Activated T-helper 17 cell treated with anti-CD3 and anti-CD28 coated beads, Interleukin-2, amount 50 U/mL, for 72 hours (primary cell): ENCODE measurements around the gene TBCEL. TPM values are rescaled to one million over a fixed set of nuclear protein-coding genes. Genes with fewer than 3 reads are reported as not detected.
A peak's percentile ranks its signal among the peaks of the same experiment; 100 is the strongest.
"Not testable (repeated sequence)": the region's sequence is repeated elsewhere in the genome, so short reads cannot be mapped to it uniquely, and the experiment has no call there.

ENCODE experiments used
- ATAC-seq: fragments of 150-1000 bp; cut with Tn5 transposase; replicated peaks from 2 replicates; pipeline ENCODE4 v1.10.0; 2021; ENCODE audit warnings: mild to moderate bottlenecking, moderate library complexity
- H3K27ac Mint-ChIP-seq: one replicate; pipeline ENCODE4 v1.8.0; 2022; ENCODE audit warnings: mixed read lengths
- H3K27me3 Mint-ChIP-seq: one replicate; pipeline ENCODE4 v1.8.0; 2022; ENCODE audit warnings: mixed read lengths
- H3K36me3 Mint-ChIP-seq: one replicate; pipeline ENCODE4 v1.8.0; 2022; ENCODE audit warnings: low read depth, mild to moderate bottlenecking, mixed read lengths
- H3K4me1 Mint-ChIP-seq: one replicate; pipeline ENCODE4 v1.8.0; 2022; ENCODE audit warnings: mixed read lengths
- H3K4me3 Mint-ChIP-seq: one replicate; pipeline ENCODE4 v1.8.0; 2022; ENCODE audit warnings: mild to moderate bottlenecking, mixed read lengths
- H3K9me3 Mint-ChIP-seq: one replicate; pipeline ENCODE4 v1.8.0; 2022; ENCODE audit warnings: mixed read lengths
- total RNA-seq, 2 donors: library from RNA; stranded (reverse); gene quantifications; one replicate each; pipeline ENCODE4 v1.2.3, GENCODE V29; 2022

Gene TBCEL
- total RNA-seq, 2 donors from 2014 or later, result 6.2 to 7.8 TPM

DNA sequence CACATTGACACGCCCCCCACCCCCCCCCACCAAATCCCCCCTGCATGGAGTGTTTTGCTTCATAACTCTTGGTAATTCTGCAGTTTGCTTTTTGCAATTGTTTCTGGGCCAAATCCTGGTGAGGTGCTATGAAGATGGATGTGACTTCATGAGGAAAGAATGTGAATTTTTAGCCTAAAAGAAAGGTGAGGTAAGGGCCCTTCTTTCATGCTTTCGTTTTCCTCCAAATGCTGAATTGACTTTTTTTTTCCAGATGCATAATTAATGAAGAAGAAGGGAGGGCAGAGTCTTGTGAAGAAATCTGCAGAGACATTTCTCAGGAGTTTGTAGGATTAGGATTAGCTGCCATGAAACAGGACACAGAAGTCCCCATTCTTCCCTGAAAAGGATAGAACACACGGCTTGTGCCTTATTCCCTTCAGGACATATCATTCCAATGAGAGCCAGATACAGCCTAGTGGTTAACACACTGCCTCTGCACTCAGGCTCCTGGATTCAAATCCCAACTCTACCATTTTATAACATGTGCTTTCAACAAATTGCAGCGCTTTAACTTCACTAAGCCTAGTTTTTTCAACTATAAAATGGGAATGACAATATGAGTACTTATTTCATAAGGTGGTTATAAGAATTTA is 19.6 kb upstream of the TBCEL start:
- H3K27me3 Mint-ChIP-seq, result peaks cover 31% of the 10 kb centered on the region
- H3K36me3 Mint-ChIP-seq, result no peaks in the 10 kb centered on the region
- H3K9me3 Mint-ChIP-seq, result peaks cover 5% of the 10 kb centered on the region
- no peak overlapping the region for H3K27ac Mint-ChIP-seq
- no peak for ATAC-seq
- no peaks in the 10 kb centered on the region for H3K4me1 Mint-ChIP-seq
- no peak overlapping the region for H3K4me3 Mint-ChIP-seq

DNA sequence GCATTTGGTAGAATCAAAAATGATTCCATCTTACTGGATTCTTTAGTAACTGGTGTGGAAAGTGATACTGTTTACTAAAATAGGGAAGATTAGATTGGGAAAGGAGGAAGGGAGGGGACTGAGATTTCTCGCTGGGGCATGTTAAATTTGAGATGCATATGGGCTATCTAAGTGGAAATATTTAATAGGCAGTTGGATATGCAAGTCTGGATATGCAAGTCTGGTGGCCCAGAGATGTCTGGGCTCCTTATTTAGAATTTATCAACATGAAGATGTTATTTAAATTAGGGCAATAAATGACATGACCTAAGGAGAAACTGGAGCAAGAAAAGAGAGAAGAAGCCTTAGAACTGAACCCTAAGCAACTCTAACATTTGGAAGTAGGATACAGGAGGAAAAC is 17.0 kb upstream of the TBCEL start:
- H3K27me3 Mint-ChIP-seq, result peaks cover 40% of the 10 kb centered on the region
- H3K36me3 Mint-ChIP-seq, result no peaks in the 10 kb centered on the region
- no peak overlapping the region for H3K4me3 Mint-ChIP-seq
- peaks cover 5% of the 10 kb centered on the region for H3K9me3 Mint-ChIP-seq
- ATAC-seq, result no peak
- H3K27ac Mint-ChIP-seq, result no peak overlapping the region
- no peaks in the 10 kb centered on the region for H3K4me1 Mint-ChIP-seq

GRCh38 chr11:121008551-121008950 is 15.4 kb upstream of the TBCEL start:
- Mint-ChIP-seq H3K4me1 (no peaks in the 10 kb centered on the region), H3K27me3 (peaks cover 32% of the 10 kb centered on the region)

GRCh38 chr11:121012091-121012490 is 11.8 kb upstream of the TBCEL start:
- no peaks in the 10 kb centered on the region for H3K4me1 Mint-ChIP-seq
- H3K27ac Mint-ChIP-seq, result no peak overlapping the region
- no peak for ATAC-seq
- no peaks in the 10 kb centered on the region for H3K9me3 Mint-ChIP-seq
- H3K27me3 Mint-ChIP-seq, result peaks cover 27% of the 10 kb centered on the region
- H3K36me3 Mint-ChIP-seq, result no peaks in the 10 kb centered on the region
- H3K4me3 Mint-ChIP-seq, result no peak overlapping the region

More at GRCh38 chr11:121008551-121008950, 15.4 kb upstream of the TBCEL start:
- no peak overlapping the region for H3K27ac Mint-ChIP-seq
- no peaks in the 10 kb centered on the region for H3K36me3 Mint-ChIP-seq
- H3K9me3 Mint-ChIP-seq, result peaks cover 5% of the 10 kb centered on the region
- no peak overlapping the region for H3K4me3 Mint-ChIP-seq
- no peak for ATAC-seq

DNA sequence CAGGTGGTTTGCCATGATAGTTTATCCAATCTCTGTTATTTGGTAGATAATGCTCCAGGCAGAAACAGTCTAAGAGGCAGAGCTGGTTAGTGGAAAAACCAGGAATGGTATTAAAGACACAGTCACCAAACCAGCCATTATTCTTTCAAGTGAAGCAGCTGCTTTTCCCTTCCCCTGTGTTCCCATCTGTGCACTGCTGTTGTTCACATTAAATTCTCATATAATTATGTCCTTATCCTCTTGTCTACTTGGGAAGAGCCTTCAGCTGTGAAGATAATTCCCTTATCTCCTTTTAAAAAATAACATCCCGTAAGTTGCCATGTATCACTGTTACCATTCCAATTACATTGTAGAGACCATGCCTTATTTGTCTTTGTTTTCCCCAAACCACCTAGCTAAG is 5.2 kb upstream of the TBCEL start:
- no peaks in the 10 kb centered on the region for H3K9me3 Mint-ChIP-seq
- H3K27me3 Mint-ChIP-seq, result peaks cover 18% of the 10 kb centered on the region
- no peaks in the 10 kb centered on the region for H3K4me1 Mint-ChIP-seq
- no peaks in the 10 kb centered on the region for H3K36me3 Mint-ChIP-seq
- no peak overlapping the region for H3K27ac Mint-ChIP-seq
- ATAC-seq, result no peak
- no peak overlapping the region for H3K4me3 Mint-ChIP-seq

DNA sequence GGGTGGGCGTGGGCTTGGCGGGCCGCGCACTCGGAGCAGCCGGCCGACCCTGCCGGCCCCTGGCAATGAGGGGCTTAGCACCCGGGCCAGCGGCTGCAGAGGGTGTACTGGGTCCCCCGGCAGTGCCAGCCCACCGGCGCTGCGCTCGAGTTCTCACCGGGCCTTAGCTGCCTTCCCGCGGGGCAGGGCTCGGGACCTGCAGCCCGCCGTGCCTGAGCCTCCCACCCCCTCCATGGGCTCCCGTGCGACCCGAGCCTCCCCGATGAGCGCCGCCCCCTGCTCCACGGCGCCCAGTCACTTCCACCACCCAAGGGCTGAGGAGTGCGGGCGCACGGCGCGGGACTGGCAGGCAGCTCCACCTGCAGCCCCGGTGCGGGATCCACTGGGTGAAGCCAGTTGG is 2.2 kb upstream of the TBCEL start:
- H3K27ac Mint-ChIP-seq, H3K36me3 Mint-ChIP-seq, ATAC-seq, H3K4me3 Mint-ChIP-seq, H3K9me3 Mint-ChIP-seq: not testable (repeated sequence)
- peaks cover 13% of the 10 kb centered on the region for H3K4me1 Mint-ChIP-seq
- H3K27me3 Mint-ChIP-seq, result peaks cover 14% of the 10 kb centered on the region

DNA sequence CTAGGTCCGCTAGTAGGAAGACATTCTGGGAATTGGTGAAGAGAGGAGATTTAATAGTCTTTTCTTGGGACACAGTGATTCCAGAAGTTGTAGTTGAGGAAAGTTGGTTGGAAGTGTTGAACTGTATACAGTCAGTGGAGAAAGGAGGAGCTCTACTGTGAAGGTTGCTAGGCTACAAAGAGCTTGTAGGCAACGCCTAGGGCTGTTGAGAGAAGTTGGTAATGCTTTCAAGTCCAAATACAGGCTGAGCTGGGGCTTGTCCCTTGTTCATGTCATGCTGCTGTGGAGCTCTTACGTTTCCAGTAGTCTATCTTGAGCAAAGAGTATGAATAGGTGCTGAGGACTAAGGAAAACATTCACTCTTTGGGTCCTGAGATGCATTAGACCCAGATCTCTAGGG is 1.1 kb downstream of the TBCEL start:
- Mint-ChIP-seq H3K9me3 (no peaks in the 10 kb centered on the region), H3K27me3 (peaks cover 9% of the 10 kb centered on the region), H3K36me3 (no peaks in the 10 kb centered on the region), H3K4me3 (peak overlapping the region; percentile 81), H3K27ac (peak overlapping the region; percentile 90), H3K4me1 (peaks cover 24% of the 10 kb centered on the region)
- no peak for ATAC-seq

- no peak overlapping the region for H3K4me3 Mint-ChIP-seq
- H3K27me3 Mint-ChIP-seq, result no peaks in the 10 kb centered on the region
- no peaks in the 10 kb centered on the region for H3K9me3 Mint-ChIP-seq
- peaks cover 29% of the 10 kb centered on the region for H3K4me1 Mint-ChIP-seq
- H3K27ac Mint-ChIP-seq, result no peak overlapping the region
- H3K36me3 Mint-ChIP-seq, result no peaks in the 10 kb centered on the region
- ATAC-seq, result no peak
Observed at GRCh38 chr11:121029153-121029552, 5.3 kb downstream of the TBCEL start.

DNA sequence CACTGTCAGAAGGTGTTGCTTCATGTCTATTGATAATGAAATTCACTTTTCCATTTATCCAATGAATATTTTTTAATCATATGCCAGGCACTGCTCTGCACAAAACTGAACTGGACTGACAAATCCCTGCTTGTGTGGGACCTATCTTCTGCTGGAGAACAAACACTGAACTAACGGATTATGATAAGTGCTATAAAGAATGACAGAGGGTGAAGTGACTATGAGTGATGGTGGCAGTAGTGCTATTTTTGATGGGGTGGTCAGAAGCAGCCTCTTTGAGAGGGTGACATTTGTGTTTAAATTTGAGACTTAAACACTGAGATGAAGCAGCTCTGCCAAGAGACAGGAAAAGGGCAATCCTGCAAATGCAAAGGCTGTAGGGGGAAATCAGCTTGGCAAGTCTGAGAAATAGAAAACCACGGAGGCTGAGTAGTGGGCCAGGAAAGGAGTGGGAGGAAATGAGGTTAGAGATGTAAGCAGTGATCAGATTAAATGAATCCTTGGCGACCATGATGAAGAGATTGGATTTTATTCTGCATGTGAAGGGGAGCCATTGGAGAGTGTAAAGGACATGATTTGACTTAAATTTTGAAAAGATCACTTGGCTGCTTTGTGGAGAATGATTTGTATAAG is 6.0 kb downstream of the TBCEL start:
- Mint-ChIP-seq H3K4me1 (peaks cover 23% of the 10 kb centered on the region), H3K9me3 (no peaks in the 10 kb centered on the region), H3K4me3 (no peak overlapping the region), H3K27me3 (no peaks in the 10 kb centered on the region), H3K36me3 (no peaks in the 10 kb centered on the region), H3K27ac (no peak overlapping the region)
- no peak for ATAC-seq

DNA sequence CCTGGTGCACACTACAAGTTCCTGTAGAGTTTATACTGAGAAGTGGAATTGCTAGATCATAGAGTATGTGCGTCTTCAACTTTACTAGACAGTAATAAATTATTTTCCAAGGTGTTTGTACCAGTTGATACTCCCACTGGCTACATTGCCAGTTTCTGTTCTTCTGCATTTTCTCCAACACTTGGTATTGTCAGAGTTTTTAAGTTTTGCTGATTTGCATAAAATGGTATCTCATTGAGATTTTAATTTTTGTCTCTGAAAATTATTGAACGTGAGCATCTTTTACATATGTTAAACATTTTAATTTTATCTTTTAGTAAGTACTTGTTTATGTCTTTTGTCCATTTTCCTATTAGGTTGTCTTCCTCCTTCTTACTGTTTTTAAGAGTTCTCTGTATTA is 7.3 kb downstream of the TBCEL start:
- ATAC-seq, result no peak
- Mint-ChIP-seq H3K36me3 (no peaks in the 10 kb centered on the region), H3K4me3 (no peak overlapping the region), H3K9me3 (no peaks in the 10 kb centered on the region), H3K27me3 (no peaks in the 10 kb centered on the region), H3K27ac (no peak overlapping the region), H3K4me1 (peaks cover 26% of the 10 kb centered on the region)

GRCh38 chr11:121031648-121032047 is 7.7 kb downstream of the TBCEL start:
- H3K9me3 Mint-ChIP-seq, H3K4me3 Mint-ChIP-seq, H3K27me3 Mint-ChIP-seq, H3K36me3 Mint-ChIP-seq, ATAC-seq, H3K27ac Mint-ChIP-seq: not testable (repeated sequence)
- peaks cover 30% of the 10 kb centered on the region for H3K4me1 Mint-ChIP-seq

DNA sequence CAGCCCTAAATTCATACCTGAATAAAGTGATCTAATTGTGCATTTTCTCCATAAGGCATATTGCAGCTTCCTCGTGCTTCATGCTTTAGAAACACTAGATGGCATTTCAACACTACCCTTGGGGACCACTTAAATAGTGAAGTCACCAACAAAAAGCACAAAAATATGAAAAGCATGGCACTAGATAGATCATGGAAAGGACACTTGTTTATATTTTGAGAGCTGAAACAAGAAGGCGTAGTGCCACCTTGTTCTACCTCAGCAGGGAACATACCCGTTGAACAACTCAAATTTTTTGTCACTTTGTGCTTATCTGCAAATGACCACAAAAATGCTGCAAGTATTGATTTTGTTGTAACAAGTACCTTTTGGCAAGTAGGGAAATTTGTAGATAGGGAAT is 8.6 kb downstream of the TBCEL start:
- H3K9me3 Mint-ChIP-seq, result no peaks in the 10 kb centered on the region
- no peak overlapping the region for H3K27ac Mint-ChIP-seq
- no peak overlapping the region for H3K4me3 Mint-ChIP-seq
- H3K27me3 Mint-ChIP-seq, result no peaks in the 10 kb centered on the region
- no peak for ATAC-seq
- peaks cover 31% of the 10 kb centered on the region for H3K4me1 Mint-ChIP-seq
- no peaks in the 10 kb centered on the region for H3K36me3 Mint-ChIP-seq

DNA sequence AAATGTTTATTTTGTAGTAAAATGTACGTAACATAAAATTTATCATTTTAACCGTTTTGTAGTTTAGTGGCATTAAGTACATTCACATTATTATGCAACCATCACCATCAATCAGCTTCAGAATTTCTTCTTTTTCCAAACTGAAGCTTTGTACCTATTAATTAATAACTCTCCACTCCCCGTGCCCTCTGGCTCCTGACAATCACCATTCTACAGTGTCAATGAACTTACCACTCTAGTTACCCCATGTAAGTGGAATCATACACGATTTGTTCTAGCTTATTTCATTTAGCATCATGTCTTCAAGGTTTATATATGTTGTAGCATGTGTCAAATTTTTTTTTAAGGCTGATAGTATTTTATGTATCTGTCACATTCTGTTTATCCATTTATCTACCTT is 9.7 kb downstream of the TBCEL start:
- no peaks in the 10 kb centered on the region for H3K9me3 Mint-ChIP-seq
- ATAC-seq, result no peak
- no peak overlapping the region for H3K27ac Mint-ChIP-seq
- no peaks in the 10 kb centered on the region for H3K36me3 Mint-ChIP-seq
- H3K4me3 Mint-ChIP-seq, result no peak overlapping the region
- no peaks in the 10 kb centered on the region for H3K27me3 Mint-ChIP-seq
- peaks cover 31% of the 10 kb centered on the region for H3K4me1 Mint-ChIP-seq

DNA sequence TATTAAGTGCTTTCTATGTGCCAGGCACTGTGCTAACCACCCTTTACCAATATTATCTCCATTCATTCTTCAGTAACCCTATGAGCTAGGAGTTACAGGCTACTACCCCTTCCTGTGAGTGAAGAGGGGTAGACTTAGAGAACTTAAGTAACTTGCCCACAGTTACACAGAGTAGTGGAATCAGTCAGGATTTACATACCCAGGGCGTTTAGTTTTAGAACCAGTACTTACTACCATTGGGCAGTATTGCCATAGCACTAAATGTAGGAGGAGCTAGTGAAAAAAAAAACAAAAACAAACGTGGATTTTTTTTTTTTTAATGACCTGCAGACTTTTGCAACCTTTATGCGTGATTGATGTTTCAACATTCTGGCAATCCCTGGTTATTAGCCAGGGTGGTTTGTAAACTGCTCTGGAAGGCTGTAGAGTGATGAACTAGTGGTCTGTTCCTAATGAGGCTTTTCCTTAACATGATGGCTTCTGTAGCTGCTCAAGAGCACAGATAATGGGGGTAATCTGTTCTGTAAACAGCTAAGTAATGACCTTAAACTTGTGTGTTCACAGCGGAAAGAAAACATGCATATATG is 11.4 kb downstream of the TBCEL start:
- peak; percentile 50 for ATAC-seq
- no peaks in the 10 kb centered on the region for H3K36me3 Mint-ChIP-seq
- no peaks in the 10 kb centered on the region for H3K27me3 Mint-ChIP-seq
- no peaks in the 10 kb centered on the region for H3K9me3 Mint-ChIP-seq
- H3K4me3 Mint-ChIP-seq, result peak overlapping the region; percentile 20
- peak overlapping the region; percentile 72 for H3K27ac Mint-ChIP-seq
- H3K4me1 Mint-ChIP-seq, result peaks cover 18% of the 10 kb centered on the region

- Mint-ChIP-seq H3K4me3 (peak overlapping the region; percentile 20), H3K27me3 (no peaks in the 10 kb centered on the region), H3K36me3 (no peaks in the 10 kb centered on the region), H3K27ac (peak overlapping the region; percentile 72), H3K9me3 (no peaks in the 10 kb centered on the region), H3K4me1 (peaks cover 16% of the 10 kb centered on the region)
- peak; percentile 92 for ATAC-seq
Observed at GRCh38 chr11:121035780-121036179, 11.9 kb downstream of the TBCEL start.
